Measurements from ENCODE around the gene NLRP1. TPM values are rescaled to one million over a fixed set of nuclear protein-coding genes. Genes with fewer than 3 reads are reported as not detected.

The NLRP1 gene
- total RNA-seq, 2 experiments from 2014 or later = 18.7 to 24.6 TPM

DNA sequence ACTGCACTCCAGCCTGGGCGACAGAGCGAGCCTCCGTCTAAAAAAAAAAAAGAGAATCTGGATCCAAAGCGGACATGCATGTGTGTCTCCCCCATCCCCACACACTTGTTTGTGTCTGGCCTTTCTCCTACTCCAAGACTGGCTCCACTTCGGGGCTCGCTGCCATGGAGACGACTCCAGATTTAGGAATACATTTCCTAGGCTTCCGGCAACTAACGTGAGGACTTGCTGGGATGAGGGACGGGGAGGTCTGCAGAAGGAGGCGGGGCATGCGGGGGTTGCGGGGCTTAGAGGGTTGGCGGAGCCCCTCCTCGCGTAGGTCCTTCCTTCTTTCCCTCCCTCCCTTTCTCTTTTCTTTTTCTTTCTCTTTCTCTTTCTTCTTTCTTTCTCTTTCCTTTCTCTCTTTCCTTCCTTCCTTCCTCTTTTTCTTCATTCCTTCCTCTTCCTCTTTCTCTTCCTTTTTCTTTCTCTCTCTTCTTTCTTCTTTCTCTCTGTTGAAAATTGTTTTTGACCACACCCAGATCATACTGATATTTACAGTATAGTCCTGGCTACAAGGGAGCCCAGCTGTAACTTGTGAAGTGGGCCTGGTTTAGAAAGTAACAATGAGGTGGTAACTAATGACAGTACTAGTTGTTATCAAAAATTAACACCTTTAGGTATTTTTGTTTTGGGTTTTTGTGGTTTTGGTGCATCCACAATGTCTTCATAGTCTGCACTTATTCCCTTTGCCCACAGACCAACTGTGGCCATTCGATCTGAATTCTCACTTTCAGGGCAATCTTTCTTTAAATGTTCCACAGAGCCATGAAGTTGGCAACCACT lies 72.7 kb downstream of the NLRP1 start:
- Histone ChIP-seq H2AFZ (ENCODE audit: low read length) (no peak overlapping the region), H4K20me1 (ENCODE audit: insufficient read depth, low read length) (no peaks in the 10 kb centered on the region), H3K9me2 (ENCODE audit: insufficient read depth, low read length) (no peaks in the 10 kb centered on the region), H3K36me3 (ENCODE audit: insufficient read depth, low read length) (no peaks in the 10 kb centered on the region), H3K4me2 (ENCODE audit: low read length) (no peak overlapping the region), H3K79me2 (ENCODE audit: insufficient read depth, low read depth, low read length) (no peaks in the 10 kb centered on the region), H3K4me3 (ENCODE audit: low read depth, low read length, poor library complexity, severe bottlenecking) (no peak overlapping the region), H3K27ac (ENCODE audit: low read depth, low read length, poor library complexity, severe bottlenecking) (no peak overlapping the region), H3K9me3 (ENCODE audit: low read length) (no peaks in the 10 kb centered on the region), H3K4me1 (ENCODE audit: insufficient read depth, low read length, poor library complexity, severe bottlenecking) (no peaks in the 10 kb centered on the region)
- POLR2A ChIA-PET = interaction anchor here (0.6 kb wide), 1 partner anchor 897 kb away, joined by 3 read pairs; no protein-coding TSS in a partner anchor
- intact Hi-C loops (cut with micrococcal nuclease; ENCODE audit: unreplicated experiment) = no loop called here
- no TSS peak for BruUV-seq (replicated peaks)
- no peak for DNase-seq (ENCODE audit: low spot score)
- CTCF ChIA-PET (ENCODE audit: unreplicated experiment) = no interaction called here
- TF ChIP-seq EZH2phosphoT487 (IDR thresholded peaks at IDR 0.05; ENCODE audit: borderline replicate concordance, low read depth, low read length) (no peak), CTCF (conservative IDR thresholded peaks at IDR 0.05; ENCODE audit: low read length) (no peak)

GRCh38 chr17:5510771-5511170 lies 73.5 kb downstream of the NLRP1 start:
- Histone ChIP-seq H2AFZ (ENCODE audit: low read length) (no peak overlapping the region), H3K4me2 (ENCODE audit: low read length) (no peak overlapping the region), H3K36me3 (ENCODE audit: insufficient read depth, low read length) (no peaks in the 10 kb centered on the region), H4K20me1 (ENCODE audit: insufficient read depth, low read length) (no peaks in the 10 kb centered on the region), H3K27ac (ENCODE audit: low read depth, low read length, poor library complexity, severe bottlenecking) (no peak overlapping the region), H3K9me2 (ENCODE audit: insufficient read depth, low read length) (no peaks in the 10 kb centered on the region), H3K9me3 (ENCODE audit: low read length) (no peaks in the 10 kb centered on the region), H3K79me2 (ENCODE audit: insufficient read depth, low read depth, low read length) (no peaks in the 10 kb centered on the region), H3K4me1 (ENCODE audit: insufficient read depth, low read length, poor library complexity, severe bottlenecking) (no peaks in the 10 kb centered on the region), H3K4me3 (ENCODE audit: low read depth, low read length, poor library complexity, severe bottlenecking) (no peak overlapping the region)
- CTCF ChIA-PET (ENCODE audit: unreplicated experiment) = no interaction called here
- intact Hi-C loops (cut with micrococcal nuclease; ENCODE audit: unreplicated experiment) = no loop called here
- no TSS peak for BruUV-seq (replicated peaks)
- POLR2A ChIA-PET = interaction anchor here (0.6 kb wide), 1 partner anchor 898 kb away, joined by 3 read pairs; no protein-coding TSS in a partner anchor
- TF ChIP-seq CTCF (conservative IDR thresholded peaks at IDR 0.05; ENCODE audit: low read length) = no peak
- no peak for TF ChIP-seq EZH2phosphoT487 (IDR thresholded peaks at IDR 0.05; ENCODE audit: borderline replicate concordance, low read depth, low read length)
- no peak for DNase-seq (ENCODE audit: low spot score)

DNA sequence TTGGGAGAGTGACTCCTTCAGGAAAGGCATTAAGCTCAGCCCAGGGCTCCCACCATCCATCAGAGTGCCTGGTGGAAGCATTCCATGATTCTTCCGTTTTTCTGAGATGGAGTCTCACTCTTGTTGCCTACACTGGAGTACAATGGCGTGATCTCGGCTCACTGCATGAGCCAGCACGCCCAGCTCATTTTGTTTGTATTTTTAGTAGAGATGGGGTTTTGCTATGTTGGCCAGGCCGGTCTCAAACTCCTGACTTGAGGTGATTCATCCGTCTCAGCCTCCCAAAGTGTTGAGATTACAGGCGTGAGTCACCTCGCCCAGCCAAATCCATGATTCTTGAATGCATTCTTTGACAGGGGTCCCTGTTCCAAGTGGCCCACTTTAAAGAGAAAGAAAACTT lies 74.8 kb downstream of the NLRP1 start:
- no peaks in the 10 kb centered on the region for H4K20me1 ChIP-seq (ENCODE audit: insufficient read depth, low read length)
- no peak for DNase-seq (ENCODE audit: low spot score)
- H3K36me3 ChIP-seq (ENCODE audit: insufficient read depth, low read length) = no peaks in the 10 kb centered on the region
- TF ChIP-seq EZH2phosphoT487 (IDR thresholded peaks at IDR 0.05; ENCODE audit: borderline replicate concordance, low read depth, low read length) (no peak), CTCF (conservative IDR thresholded peaks at IDR 0.05; ENCODE audit: low read length) (no peak)
- H3K4me1 ChIP-seq (ENCODE audit: insufficient read depth, low read length, poor library complexity, severe bottlenecking) = no peaks in the 10 kb centered on the region
- no peaks in the 10 kb centered on the region for H3K79me2 ChIP-seq (ENCODE audit: insufficient read depth, low read depth, low read length)
- H2AFZ ChIP-seq (ENCODE audit: low read length) = no peak overlapping the region
- no TSS peak for BruUV-seq (replicated peaks)
- no peak overlapping the region for H3K27ac ChIP-seq (ENCODE audit: low read depth, low read length, poor library complexity, severe bottlenecking)
- intact Hi-C loops (cut with micrococcal nuclease; ENCODE audit: unreplicated experiment) = no loop called here
- H3K9me3 ChIP-seq (ENCODE audit: low read length) = no peaks in the 10 kb centered on the region
- H3K4me2 ChIP-seq (ENCODE audit: low read length) = no peak overlapping the region
- H3K9me2 ChIP-seq (ENCODE audit: insufficient read depth, low read length) = no peaks in the 10 kb centered on the region
- CTCF ChIA-PET (ENCODE audit: unreplicated experiment) = no interaction called here
- POLR2A ChIA-PET = no interaction called here
- no peak overlapping the region for H3K4me3 ChIP-seq (ENCODE audit: low read depth, low read length, poor library complexity, severe bottlenecking)

All from OCI-LY7 (cell line).